M059J (cell line): ENCODE data around the gene ANKRD36B. TPM values are rescaled to one million over a fixed set of nuclear protein-coding genes. Genes with fewer than 3 reads are reported as not detected.
"Not testable (repeated sequence)": the region's sequence is repeated elsewhere in the genome, so short reads cannot be mapped to it uniquely, and the experiment has no call there.

Source experiments
- DNase-seq: peaks from one replicate; pipeline ENCODE4 v3.0.0-alpha.2; 2012; ENCODE audit warnings: low read depth
- total RNA-seq: library from RNA; depleted of rRNA; stranded (reverse); fragments of >200 nt; shearing (Covaris generic); gene quantifications from 2 replicates; pipeline ENCODE4 v1.2.3, GENCODE V29; 2014; rRNA removed

The ANKRD36B gene
- total RNA-seq = 1.4 and 4.8 TPM in 2 replicates

DNA sequence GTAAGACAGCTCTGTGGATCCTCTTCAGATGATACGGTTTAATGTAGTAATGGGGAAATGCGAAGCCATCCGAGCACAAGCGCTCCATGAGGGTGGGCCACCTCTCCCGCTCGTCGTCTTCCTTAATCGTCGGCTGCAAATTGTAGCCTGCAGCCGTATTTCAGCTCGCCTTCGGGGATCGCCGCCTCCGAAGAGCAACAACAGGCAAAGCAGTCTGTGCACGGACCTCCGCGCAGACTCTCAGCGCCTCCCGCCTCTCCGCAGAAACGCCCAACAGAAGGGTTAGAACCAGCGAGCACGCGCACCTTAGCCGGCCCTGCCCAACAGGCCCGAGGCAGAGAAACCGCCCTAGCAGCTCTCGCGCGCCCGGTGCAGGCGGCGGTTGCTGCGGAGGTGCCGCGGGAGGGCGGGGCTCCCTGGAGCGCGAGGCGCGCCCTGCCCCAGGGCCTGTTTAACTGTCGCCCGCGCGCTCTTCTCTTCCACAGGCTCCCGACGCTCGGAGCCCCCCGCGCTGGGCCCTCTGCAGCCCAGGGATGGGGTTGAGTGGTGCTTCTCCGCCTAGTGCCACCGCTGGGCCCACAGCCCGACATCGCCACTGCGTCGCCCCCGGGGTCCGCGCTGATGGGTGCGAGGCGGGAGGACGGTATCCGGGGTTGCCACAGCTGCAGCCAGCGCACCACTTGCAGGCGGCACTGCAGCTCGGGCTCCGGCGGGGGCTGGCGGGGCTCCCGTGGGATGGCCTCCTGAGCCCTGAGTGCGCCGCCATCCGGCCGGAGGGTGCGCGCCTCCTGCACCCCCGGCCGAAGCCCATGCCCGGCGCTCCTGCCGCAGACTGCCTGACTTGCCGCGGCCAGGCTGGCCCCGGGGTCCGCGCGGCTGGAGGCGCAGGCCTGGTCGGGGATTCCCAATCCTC lies at the start of gene ANKRD36B:
TSS of gene ANKRD36B (minus strand) at position 280 of the 913 bp plus-strand sequence. CDS start at position 88, 192 bp downstream.
- peak; percentile 82 for DNase-seq

DNA sequence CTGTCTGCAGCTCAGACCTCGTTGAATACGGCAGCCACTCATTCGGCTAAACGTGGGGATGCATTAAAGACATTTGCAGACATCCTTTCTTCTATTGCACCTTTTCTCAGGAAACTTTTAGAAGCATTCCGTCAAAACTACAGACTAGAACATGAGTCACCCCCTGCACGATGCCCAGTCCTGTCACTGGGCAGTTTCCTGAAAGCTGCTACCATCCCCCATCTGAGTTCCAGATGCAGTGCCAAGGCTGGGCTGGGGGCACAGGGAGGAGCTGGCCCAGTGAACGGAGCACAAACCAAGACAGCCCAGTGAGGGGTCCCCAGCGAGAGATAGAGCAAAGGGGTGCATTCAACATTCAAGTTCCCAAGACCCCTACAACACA lies 36.4 kb upstream of the ANKRD36B start:
- peak; percentile 19 for DNase-seq

DNA sequence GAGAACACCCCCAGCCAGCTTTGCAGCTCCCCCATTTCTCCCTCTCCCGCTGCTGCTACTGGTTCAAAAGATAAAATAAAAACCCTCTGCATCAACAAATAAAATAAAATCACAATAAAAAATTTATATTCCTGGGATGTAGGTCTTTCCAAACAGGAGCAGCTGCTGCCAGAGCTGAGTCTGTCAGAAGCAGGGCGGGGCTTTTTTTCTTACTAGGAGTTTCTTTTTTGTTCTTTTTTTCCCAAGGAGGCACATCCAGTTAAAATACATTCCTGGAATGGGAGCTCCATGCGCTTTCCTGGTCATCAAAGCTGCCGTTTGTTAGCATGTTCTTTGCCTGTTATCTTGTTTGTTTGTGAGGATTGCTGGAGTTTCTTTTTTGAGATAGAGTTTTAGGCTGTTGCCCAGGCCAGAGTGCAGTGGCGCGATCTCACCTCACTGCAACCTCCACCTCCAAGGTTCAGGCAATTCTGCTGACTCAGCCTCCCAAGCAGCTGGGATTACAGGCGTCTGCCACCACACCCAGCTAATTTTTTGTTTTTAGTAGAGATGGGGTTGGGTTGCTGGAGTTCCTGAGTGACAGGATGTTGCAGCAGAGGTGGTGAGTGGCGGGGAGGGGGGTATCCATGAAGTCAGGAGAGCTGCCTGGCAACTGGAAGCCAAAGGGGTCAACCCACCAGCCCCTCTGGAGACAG lies 35.8 kb upstream of the ANKRD36B start:
- DNase-seq = not testable (repeated sequence)

DNA sequence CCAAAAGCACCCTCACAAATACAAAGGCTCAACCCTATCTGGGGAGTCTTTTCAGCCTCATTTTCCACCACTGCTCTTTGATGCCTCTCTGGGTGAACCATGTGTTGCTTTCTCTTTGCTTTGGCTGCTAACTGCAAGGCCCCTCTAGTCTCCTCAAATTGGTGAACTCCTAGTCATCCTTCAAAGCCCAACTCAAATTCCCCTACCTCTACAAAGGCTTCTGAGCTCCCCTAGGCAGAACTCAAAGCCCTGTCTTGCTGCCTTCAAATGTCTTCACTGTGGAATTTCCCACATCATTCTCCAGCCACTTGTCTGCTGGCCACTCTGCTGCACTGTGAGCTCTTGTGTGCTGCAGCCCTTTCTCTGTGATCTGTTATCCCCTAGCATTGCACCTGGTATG lies 33.3 kb upstream of the ANKRD36B start:
- not testable (repeated sequence) for DNase-seq

DNA sequence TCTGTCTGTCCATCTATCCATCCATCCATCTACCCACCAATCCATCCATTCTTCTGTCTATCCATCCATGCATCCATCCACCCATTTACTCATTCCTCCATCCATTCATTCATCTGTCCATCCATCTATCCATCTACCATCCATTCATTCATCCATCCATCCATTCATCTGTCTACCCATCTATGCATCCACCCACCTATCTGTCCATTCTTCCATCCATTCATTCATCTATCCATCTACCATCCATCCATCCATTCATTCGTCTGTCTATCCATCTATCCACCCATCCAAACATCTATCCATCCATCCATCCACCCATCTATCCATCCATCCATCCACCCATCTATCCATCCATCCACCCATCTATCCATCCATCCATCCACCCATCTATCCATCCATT lies 30.8 kb upstream of the ANKRD36B start:
- not testable (repeated sequence) for DNase-seq

DNA sequence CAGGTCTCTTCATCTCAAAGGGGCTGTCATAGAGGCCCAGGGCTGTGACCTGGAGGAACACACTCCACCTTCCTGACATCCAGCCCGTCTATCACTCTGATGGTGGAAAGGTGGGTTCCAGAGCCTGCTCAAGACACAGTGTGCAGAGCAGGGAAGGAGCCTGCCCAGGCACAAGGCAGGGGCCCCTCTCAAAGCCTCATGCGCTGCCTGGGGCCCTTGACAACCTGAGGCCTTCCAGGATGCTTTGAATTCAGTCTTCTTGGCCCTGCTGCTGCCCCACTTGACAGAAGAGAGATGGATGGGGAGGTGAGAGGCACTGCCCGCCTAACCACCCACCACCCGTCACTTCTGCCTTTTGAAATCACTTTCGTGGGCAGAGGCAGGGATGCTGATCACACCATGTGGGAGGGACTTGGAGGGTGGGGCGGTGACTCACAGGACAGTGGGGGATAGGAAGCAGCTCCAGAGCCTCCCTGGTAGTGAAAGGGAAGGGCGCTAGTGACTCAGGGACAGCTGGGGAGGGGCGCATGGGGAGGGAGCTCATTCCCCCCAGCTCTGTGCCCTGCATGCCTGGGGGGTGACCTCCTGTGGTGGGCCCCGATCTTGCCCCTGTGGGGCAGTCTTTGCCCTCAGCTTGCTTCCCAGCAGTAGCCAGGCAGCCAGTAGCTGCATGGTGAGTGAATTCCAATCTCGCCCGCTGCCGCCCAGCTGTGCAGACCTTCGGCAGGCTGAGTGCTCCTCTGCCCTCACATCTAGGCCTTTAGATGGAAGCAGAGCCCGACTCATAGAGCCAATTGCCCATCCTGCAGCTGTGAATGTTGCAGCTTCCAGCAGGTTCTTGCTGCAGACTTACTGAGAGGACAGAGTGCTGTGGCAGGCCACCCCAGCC lies 29.5 kb upstream of the ANKRD36B start:
- DNase-seq = peak; percentile 24

DNA sequence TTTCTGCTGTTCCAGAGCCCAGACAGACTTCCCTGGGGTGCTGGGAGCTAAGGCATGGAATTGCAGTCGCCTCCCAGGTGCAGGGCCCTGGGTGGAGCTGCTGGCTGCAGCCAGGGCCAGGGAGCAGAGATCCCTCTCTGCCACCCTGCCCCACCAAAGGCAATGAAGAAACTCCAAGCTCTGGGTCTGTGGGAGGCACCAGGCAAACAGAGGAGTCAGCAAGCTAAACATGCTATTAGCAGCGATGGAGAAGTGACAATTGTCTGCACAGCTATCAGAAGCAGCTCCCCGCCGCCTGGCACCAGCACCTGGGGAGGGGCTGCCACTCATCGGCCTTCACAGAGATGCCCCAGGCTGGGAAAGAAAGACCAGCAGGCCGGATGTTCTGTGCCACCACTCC lies 28.2 kb upstream of the ANKRD36B start:
- no peak for DNase-seq

DNA sequence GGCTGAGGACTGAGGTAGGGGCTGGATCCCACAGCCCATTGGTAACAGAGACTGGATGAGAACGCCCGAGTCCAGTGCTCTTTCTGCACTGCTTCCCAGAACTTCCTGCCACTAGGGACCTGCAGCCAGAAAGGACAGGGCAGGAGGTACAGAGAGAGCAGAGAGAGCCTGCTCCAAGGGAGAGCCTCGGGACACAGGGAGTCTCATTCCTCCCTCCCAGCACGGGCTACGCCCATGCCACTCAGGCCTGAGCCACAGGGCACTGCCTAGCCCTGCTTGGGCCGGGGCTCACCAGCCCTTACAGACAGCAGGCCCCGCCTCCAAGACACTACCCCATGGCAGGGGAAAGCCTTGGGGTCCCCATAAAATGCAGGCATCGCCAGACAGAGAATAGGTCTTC lies 26.1 kb upstream of the ANKRD36B start:
- DNase-seq = not testable (repeated sequence)

DNA sequence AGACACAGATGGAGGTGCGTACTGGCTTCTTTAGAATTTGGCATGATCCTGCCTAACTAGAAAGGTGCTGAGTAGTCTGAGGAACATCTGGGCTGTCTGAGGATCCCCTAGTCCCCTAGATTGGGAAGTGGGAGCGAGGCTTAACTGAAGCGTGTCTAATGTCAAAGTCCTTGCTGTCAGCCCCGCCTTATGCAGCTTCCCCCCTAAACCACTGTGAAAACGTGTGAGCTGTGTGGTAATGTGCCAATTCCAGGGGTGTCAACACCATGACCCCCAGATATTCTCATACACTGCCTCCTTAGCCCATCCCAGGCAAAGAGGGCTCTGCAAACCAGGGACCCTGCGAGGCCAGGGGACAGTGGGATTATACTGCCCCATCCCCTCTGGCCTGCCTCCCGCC lies 22.2 kb upstream of the ANKRD36B start:
- DNase-seq = not testable (repeated sequence)

DNA sequence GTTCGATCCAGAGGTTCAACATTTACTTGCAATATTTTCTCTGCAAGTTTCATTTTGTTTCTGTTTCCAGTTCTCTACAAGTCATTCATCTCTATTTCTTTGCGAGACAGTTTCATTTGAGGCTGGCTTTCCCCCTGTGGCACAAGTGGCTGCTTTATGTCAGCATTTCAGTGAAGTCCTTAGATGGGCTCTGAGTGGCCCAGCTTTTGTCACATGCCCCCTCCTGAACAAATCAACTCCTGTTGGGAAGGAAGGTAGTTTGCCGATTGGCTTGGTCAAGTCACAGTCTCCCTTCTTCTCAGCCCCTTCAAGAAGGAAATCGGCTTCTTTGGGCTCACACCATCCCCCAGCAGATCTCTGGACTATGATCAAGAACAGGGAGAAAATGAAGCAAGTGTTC lies 19.1 kb upstream of the ANKRD36B start:
- DNase-seq = not testable (repeated sequence)

DNA sequence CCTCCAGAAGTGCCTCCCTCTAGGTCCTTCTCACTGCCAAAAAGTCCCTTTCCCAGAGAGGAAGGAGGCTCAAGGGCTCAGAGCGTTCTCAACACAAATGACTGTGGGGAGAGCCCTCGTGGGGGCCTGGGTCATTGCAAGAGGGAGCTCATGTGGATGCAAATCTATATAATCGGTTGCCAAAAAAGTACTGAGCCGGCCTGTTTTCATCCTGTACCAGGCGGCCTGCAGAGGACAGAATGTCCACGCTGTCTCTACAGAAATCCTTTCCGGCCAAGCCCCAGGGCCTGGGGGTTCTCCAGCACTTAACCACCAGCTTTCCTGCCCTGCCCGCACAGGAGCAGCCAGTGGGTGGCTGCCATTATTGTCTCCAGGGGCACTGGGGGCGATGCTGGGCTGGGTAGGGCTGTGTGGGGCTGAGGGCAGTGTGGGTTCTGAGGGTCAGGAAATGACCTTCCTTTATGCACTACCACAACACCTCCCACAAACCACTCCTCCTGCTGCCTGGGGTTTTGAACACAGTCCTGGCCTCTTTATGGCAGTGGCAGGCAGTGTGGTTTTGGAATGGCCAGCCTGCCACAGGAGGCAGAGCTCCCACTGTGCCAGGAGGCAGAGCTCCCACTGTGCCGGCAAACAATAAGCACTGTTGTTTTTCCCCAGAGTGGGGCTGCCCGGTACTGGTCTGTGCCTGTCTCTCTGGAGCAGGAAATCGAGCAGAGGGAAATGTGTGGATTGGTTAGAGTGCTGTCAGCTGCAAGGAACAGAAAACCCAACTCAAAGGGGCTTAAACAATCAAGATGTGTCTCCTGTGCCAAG lies 16.1 kb upstream of the ANKRD36B start:
- not testable (repeated sequence) for DNase-seq

DNA sequence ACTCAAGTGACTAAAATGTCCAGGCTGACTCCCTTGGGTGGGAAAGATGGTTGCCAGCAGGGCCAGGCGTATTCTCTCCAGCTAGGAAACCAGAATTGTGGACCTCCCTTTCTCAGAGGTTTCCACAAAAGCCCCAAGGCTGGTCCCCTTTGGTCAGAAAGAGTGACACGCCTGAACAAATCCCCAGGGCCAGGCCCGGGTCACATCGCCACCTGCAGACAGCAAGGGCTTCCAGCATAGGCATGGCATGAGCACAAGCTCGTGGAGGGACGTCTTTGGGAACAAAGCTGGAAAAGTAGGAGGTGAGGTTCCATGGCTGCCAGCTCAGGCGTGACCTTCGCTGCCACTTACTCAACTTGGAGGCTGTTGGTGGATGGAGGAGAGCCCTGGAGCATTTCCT lies 15.4 kb upstream of the ANKRD36B start:
- DNase-seq = not testable (repeated sequence)

DNA sequence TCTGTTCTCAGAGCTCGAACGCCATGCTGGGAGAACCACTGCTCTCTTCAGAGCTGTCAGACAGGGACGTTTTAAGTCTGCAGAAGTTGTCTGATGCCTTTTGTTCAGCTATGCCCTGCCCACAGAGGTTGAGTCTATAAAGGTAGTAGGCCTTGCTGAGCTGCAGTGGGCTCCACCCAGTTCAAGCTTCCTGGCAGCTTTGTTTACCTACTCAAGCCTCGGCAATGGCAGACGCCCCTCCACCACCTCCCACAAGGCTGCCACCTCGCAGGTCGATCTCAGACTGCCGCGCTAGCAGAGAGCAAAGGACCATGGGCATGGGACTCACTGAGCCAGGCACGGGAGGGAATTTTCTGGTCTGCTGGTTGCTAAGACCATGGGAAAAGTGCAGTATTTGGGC lies 11.9 kb upstream of the ANKRD36B start:
- DNase-seq = not testable (repeated sequence)

DNA sequence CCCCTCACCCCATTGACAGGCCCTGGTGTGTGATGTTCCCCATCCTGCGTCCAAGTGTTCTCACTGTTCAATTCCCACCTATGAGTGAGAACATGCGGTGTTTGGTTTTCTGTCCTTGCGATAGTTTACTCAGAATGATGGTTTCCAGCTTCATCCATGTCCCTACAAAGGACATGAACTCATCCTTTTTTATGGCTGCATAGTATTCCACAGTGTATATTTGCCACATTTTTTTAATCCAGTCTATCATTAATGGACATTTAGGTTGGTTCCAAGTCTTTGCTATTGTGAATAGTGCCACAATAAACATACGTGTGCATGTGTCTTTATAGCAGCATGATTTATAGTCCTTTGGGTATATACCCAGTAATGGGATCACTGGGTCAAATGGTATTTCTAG lies 6.5 kb upstream of the ANKRD36B start:
- DNase-seq = not testable (repeated sequence)

DNA sequence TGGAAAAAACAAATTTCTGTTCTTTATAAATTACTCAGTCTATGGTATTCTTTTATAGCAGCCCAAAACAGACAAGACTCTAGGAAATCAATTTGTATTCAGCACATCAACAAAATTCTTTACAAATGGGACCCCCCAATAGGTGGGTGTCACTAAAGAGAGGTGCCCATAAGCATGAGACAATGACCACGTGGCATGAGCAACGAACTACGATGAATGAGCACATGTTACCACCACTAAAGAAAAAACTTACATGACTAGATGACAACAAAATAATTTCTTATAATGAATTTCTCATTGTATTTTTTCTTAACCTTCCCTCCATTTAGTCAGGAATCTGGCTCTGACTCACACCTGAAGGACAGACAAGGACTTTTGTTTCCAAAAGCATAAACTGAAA lies 3.8 kb upstream of the ANKRD36B start:
- not testable (repeated sequence) for DNase-seq

DNA sequence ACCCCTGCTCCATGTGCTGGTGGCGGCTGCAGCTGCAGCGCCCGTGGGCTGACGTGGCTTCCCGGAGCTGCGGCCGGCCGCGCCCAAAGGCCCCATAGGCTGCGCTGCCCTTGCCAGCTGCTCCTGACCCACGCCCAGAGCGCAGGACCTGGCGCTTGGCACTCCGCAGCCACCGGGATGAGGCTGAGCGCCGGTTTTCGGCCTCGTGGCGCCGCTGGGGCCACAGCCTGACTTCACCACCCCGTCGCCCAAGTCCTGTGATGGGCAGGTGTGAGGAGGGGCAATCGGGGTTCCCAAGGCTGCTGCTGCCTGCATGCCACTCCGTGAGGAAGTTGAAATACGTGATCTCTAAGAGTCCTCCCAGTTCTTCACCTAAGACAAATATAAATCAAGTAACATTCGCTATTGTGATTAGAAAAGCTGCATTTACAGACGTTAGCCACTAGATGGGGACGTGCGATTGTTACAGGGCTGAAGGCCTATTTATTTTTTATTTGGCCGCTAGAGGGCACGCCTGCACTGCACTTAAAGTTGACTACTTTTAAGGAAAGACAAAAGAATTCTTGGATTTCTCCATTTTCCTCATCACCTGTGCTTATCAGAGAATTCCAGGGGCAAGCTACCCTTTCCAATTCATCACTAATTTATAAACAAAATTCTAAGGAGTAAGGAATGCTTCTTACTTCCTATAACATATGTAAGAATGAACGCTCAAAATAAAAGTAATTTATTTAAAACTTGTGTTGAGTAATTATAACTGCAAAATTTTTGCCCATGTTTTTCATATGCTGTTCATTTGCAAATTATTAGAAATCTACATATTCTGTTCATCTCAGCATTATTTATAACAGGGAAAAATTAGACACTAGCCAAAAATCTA lies 1.1 kb upstream of the ANKRD36B start:
- DNase-seq = peak; percentile 79

DNA sequence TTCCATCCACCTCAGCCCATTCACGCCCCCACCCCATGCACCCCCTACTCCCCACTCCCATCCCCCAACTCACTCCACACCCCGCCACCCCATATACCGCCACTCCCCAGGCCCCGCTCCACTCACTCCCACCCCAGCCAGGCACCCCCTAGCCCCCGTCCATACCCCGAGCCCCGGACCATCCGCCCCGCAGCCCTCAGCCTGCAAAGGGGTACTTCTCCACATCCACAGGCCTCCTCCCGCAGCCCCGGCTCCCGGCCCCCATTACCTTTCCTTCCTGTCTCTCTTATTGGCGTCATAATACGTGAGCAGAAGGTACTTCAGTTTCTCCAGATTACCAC lies 450 bp downstream of the ANKRD36B start:
- not testable (repeated sequence) for DNase-seq

DNA sequence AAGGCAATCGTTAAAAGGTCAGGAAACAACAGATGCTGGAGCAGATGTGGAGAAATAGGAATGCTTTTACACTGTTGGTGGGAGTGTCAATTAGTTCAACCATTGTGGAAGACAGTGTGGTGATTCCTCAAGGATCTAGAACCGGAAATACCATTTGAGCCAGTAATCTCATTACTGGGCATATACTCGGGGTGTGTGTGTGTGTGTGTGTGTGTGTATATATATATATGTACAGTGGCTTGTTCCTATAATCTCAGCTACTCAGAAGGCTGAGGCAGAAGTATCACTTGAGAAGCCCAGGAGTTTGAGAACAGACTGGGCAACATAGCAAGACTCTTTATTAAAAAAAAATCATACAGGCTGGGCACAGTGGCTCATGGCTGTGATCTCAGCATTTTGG lies 24.0 kb downstream of the ANKRD36B start:
- not testable (repeated sequence) for DNase-seq

DNA sequence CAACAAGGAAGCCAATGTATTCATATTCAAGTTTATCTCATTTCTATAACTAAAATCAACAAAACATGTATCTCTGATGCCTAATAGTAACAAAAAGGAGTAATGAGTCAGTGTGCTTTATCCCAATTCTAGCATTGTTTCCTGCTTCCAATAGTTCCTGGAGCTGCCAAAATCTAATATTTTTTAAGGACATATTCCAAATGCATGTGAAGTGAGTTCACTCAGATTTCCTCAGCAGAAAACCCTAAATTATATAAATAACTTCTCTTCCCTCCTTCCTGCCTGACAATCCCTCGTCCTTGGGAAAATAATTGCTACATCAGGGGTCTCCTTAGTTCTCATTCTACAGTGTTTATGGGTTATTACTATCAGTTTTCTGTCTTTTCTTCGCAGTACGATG lies 37.3 kb downstream of the ANKRD36B start:
- DNase-seq = not testable (repeated sequence)

DNA sequence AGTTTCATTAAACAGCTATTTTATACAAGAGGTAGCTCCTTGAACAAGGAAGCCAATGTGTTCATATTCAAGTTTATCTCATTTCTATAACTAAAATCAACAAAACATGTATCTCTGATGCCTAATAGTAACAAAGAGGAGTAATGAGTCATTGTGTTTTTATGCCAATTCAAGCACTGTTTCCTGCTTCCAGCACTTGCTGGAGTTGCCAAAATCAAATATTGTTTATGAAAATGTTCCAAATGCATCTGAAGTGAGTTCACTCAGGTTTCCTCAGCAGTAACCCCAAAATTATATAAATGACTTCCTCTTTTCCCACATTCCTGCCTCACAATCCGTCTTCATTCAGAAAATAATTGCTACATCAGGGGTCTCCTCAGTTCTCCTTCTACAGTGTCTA lies 39.2 kb downstream of the ANKRD36B start:
- peak; percentile 3 for DNase-seq
